HCT116 (cell line): ENCODE results near the gene TMIGD3. TPM values are rescaled to one million over a fixed set of nuclear protein-coding genes. Genes with fewer than 3 reads are reported as not detected.

Experiments
- ATAC-seq: fragments of 200-7000 bp; cut with Tn5 transposase; 2 replicates; pipeline ENCODE4 v1.9.1; 2020; ENCODE audit warnings: mild to moderate bottlenecking, moderate library complexity
- BruUV-seq: library from RNA; stranded (reverse); fragments of 400-500 nt; replicated peaks from 2 replicates; lab custom pipeline; 2021; lab: Mats Ljungman, UMichigan
- CTCF ChIA-PET: fragments of 300-600 bp; sonication (Branson Sonifier 250); formaldehyde crosslinking; loops from one replicate; lab custom pipeline; 2021; ENCODE audit warnings: antibody characterized with exemption; lab: Charles Lee
- POLR2A ChIA-PET: fragments of 300-600, 350-600 bp; sonication (Branson Sonifier 250); formaldehyde crosslinking; loops from one replicate; lab custom pipeline; 2021; ENCODE audit warnings: antibody characterized with exemption; lab: Charles Lee
- RAD21 ChIA-PET, 2 experiments: fragments of 300-600 bp; sonication (Branson Sonifier 250); formaldehyde crosslinking; loops; one replicate each; lab custom pipeline; 2023; ENCODE audit warnings: low total read pairs in 2 of 2; ENCODE audit not compliant: uncharacterized antibody in 2 of 2, unreplicated experiment in 2 of 2, low non-redundant PET in 1 of 2; lab: Charles Lee
- DNase-seq: peaks from one replicate; pipeline ENCODE4 v3.0.0-alpha.2; 2010; ENCODE audit warnings: low read depth, low spot score
- H2AFZ ChIP-seq: fragments of 200-600 bp; shearing (Covaris generic), sonication (generic); 2 replicates; pipeline ENCODE4 v1.6.1; 2017; ENCODE audit warnings: low read depth, mixed run types, mixed read lengths, antibody characterized with exemption, low read length; ENCODE audit not compliant: poor library complexity, severe bottlenecking
- H3K27ac ChIP-seq: 2 replicates; pipeline ENCODE4 v1.5.1; 2012; ENCODE audit warnings: low read depth, low read length
- H3K27me3 ChIP-seq: fragments of 200-600 bp; sonication (generic); 2 replicates; pipeline ENCODE4 v1.6.1; 2016; ENCODE audit warnings: mixed run types, low read length, mixed read lengths; ENCODE audit not compliant: insufficient read depth
- H3K36me3 ChIP-seq, 2 experiments: fragments of 200-500 bp in 1 of 2; fragments of 200-600 bp in 1 of 2; sonication (Bioruptor generic) in 1 of 2; sonication (generic) in 1 of 2; 2 replicates each; pipeline versions ENCODE4 v1.5.1 to v1.6.1; 2014 to 2016; ENCODE audit warnings: low read length in 2 of 2, inconsistent platforms in 1 of 2, mixed read lengths in 1 of 2, mixed run types in 1 of 2; ENCODE audit not compliant: insufficient read depth in 2 of 2, control insufficient read depth in 1 of 2
- H3K4me1 ChIP-seq, 2 experiments: fragments of 200-600 bp in 1 of 2; sonication (generic) in 1 of 2; 2 replicates each; pipeline versions ENCODE4 v1.5.1 to v1.6.1; 2012 to 2017; ENCODE audit warnings: low read length in 2 of 2, inconsistent platforms in 1 of 2, mild to moderate bottlenecking in 1 of 2, mixed read lengths in 1 of 2, mixed run types in 1 of 2, moderate library complexity in 1 of 2; ENCODE audit not compliant: insufficient read depth in 2 of 2, control insufficient read depth in 1 of 2
- H3K4me2 ChIP-seq: fragments of 200-600 bp; sonication (generic); 2 replicates; pipeline ENCODE4 v1.6.1; 2017; ENCODE audit warnings: mixed run types, low read length, mixed read lengths
- H3K4me3 ChIP-seq, 2 experiments: fragments of 200-600 bp in 1 of 2; sonication (generic) in 1 of 2; replicated peaks in 1 of 2; 2 replicates each; pipeline ENCODE4 v1.5.1; 2011 to 2016; ENCODE audit warnings: low read length in 2 of 2, control low read depth in 1 of 2, low read depth in 1 of 2, mild to moderate bottlenecking in 1 of 2, mixed read lengths in 1 of 2, mixed run types in 1 of 2
- H3K79me2 ChIP-seq: fragments of 200-600 bp; sonication (generic); 2 replicates; pipeline ENCODE4 v1.6.1; 2017; ENCODE audit warnings: mild to moderate bottlenecking, mixed run types, low read length, moderate library complexity, mixed read lengths; ENCODE audit not compliant: insufficient read depth
- H3K9ac ChIP-seq: fragments of 200-600 bp; sonication (generic); 2 replicates; pipeline ENCODE4 v1.6.1; 2016; ENCODE audit warnings: low read length, mixed read lengths
- H3K9me2 ChIP-seq: fragments of 200-600 bp; sonication (generic), shearing (Covaris generic); 2 replicates; pipeline ENCODE4 v1.6.1; 2017; ENCODE audit warnings: mixed run types, mild to moderate bottlenecking, moderate library complexity; ENCODE audit not compliant: insufficient read depth
- H3K9me3 ChIP-seq, 2 experiments: fragments of 200-500 bp in 1 of 2; fragments of 200-600 bp in 1 of 2; sonication (Bioruptor generic) in 1 of 2; sonication (generic) in 1 of 2; 2 replicates each; pipeline ENCODE4 v1.6.1; 2014 to 2017; ENCODE audit warnings: low read length in 2 of 2, mixed read lengths in 2 of 2, inconsistent platforms in 1 of 2, low read depth in 1 of 2, mild to moderate bottlenecking in 1 of 2, mixed run types in 1 of 2, moderate library complexity in 1 of 2; ENCODE audit not compliant: control insufficient read depth in 1 of 2, insufficient read depth in 1 of 2
- H4K20me1 ChIP-seq: fragments of 200-600 bp; sonication (generic), shearing (Covaris generic); 2 replicates; pipeline ENCODE4 v1.6.1; 2017; ENCODE audit warnings: mixed run types, mild to moderate bottlenecking, moderate library complexity; ENCODE audit not compliant: insufficient read depth
- CBX3 ChIP-seq: IDR thresholded peaks from 2 replicates; pipeline ENCODE4 v1.6.1; 2012; ENCODE audit warnings: low read depth
- ELF1 ChIP-seq: IDR thresholded peaks from 2 replicates; pipeline ENCODE4 v1.6.1; 2012; ENCODE audit warnings: low read depth, borderline replicate concordance
- EZH2phosphoT487 ChIP-seq: fragments of 200-600 bp; IDR thresholded peaks from 2 replicates; pipeline ENCODE4 v1.6.1; 2018; ENCODE audit warnings: antibody characterized with exemption, borderline replicate concordance
- FOSL1 ChIP-seq: IDR thresholded peaks from 2 replicates; pipeline ENCODE4 v1.6.1; 2012; ENCODE audit warnings: low read depth
- JUND ChIP-seq: IDR thresholded peaks from 2 replicates; pipeline ENCODE4 v1.6.1; 2012
- POLR2A ChIP-seq: IDR thresholded peaks from 2 replicates; pipeline ENCODE4 v1.7.0; 2011; ENCODE audit warnings: borderline replicate concordance; ENCODE audit not compliant: insufficient read depth, insufficient read length; ENCODE audit errors: extremely low read depth
- REST ChIP-seq: IDR thresholded peaks from 2 replicates; pipeline ENCODE4 v1.6.1; 2012; ENCODE audit warnings: low read depth
- SIN3A ChIP-seq: IDR thresholded peaks from 2 replicates; pipeline ENCODE4 v1.6.1; 2012; ENCODE audit warnings: low read depth
- SRF ChIP-seq: IDR thresholded peaks from 2 replicates; pipeline ENCODE4 v1.6.1; 2012; ENCODE audit warnings: low read depth
- YY1 ChIP-seq: IDR thresholded peaks from 2 replicates; pipeline ENCODE4 v1.6.1; 2011; ENCODE audit warnings: low read length, low read depth, moderate library complexity, mild to moderate bottlenecking; ENCODE audit not compliant: insufficient replicate concordance; ENCODE audit errors: extremely low read depth
- ZFX ChIP-seq: fragments of 450-650 bp; IDR thresholded peaks from 2 replicates; pipeline ENCODE4 v1.6.1; 2017
- intact Hi-C: fragments of 100-400 bp; cut with micrococcal nuclease; formaldehyde crosslinking; loops from 2 replicates; pipeline ENCODE4 v1.10.0; 2022
- total RNA-seq: library from RNA; stranded (reverse); gene quantifications from one replicate; pipeline ENCODE4 v1.2.1, GENCODE V29; 2021; ENCODE audit not compliant: unreplicated experiment
- TF ChIP-seq, protein P1 (sequence below): IDR thresholded peaks from 2 replicates; pipeline ENCODE4 v1.6.1; 2011; ENCODE audit warnings: mild to moderate bottlenecking, low read length, moderate library complexity; ENCODE audit not compliant: insufficient replicate concordance; ENCODE audit errors: extremely low read depth

The TMIGD3 gene
- total RNA-seq, 1 experiment from 2014 or later, result not detected

GRCh38 chr1:111455642-111456031 is 47.8 kb downstream of the TMIGD3 start:
- Histone ChIP-seq H3K27me3 (no peaks in the 10 kb centered on the region), H3K9ac (no peak overlapping the region)
- DNase-seq, result no peak
- TF ChIP-seq JUND, result no peak
- no peak for TF ChIP-seq CBX3
- no peak for TF ChIP-seq ELF1
- TF ChIP-seq, all 23 proteins: peak for 0
- BruUV-seq, result no TSS peak
- no peak overlapping the region for H2AFZ ChIP-seq
- ChIA-PET POLR2A (no interaction called here), CTCF (no interaction called here), RAD21 (no interaction called here)
- peaks cover 4 to 6% of the 10 kb centered on the region in 2 experiments; a peak in 1 of 4 replicates for H3K4me1 ChIP-seq
- no peaks in the 10 kb centered on the region for H3K9me3 ChIP-seq
- ATAC-seq, result no peak
- no peak overlapping the region for H3K4me2 ChIP-seq
- intact Hi-C loops, result no loop called here
- peaks cover 12% of the 10 kb centered on the region for H4K20me1 ChIP-seq
- H3K79me2 ChIP-seq, result peaks cover 79% of the 10 kb centered on the region
- no peak overlapping the region for H3K4me3 ChIP-seq
- no peak overlapping the region for H3K27ac ChIP-seq
- peaks cover 42 to 47% of the 10 kb centered on the region in 2 experiments; a peak in 3 of 4 replicates for H3K36me3 ChIP-seq
- H3K9me2 ChIP-seq, result no peaks in the 10 kb centered on the region

GRCh38 chr1:111454859-111455641 is 48.4 kb downstream of the TMIGD3 start:
- intact Hi-C loops, result no loop called here
- RAD21 ChIA-PET, result no interaction called here

More at GRCh38 chr1:111454859-111455641, 48.4 kb downstream of the TMIGD3 start:
- ATAC-seq (no peak), DNase-seq (no peak)
- no peak for TF ChIP-seq JUND
- no peak for TF ChIP-seq REST
- TF ChIP-seq SRF, result no peak
- no peak for TF ChIP-seq POLR2A
- no peak for TF ChIP-seq ZFX
- TF ChIP-seq ELF1, result no peak
- no peak for TF ChIP-seq YY1
- TF ChIP-seq, protein P1, sequence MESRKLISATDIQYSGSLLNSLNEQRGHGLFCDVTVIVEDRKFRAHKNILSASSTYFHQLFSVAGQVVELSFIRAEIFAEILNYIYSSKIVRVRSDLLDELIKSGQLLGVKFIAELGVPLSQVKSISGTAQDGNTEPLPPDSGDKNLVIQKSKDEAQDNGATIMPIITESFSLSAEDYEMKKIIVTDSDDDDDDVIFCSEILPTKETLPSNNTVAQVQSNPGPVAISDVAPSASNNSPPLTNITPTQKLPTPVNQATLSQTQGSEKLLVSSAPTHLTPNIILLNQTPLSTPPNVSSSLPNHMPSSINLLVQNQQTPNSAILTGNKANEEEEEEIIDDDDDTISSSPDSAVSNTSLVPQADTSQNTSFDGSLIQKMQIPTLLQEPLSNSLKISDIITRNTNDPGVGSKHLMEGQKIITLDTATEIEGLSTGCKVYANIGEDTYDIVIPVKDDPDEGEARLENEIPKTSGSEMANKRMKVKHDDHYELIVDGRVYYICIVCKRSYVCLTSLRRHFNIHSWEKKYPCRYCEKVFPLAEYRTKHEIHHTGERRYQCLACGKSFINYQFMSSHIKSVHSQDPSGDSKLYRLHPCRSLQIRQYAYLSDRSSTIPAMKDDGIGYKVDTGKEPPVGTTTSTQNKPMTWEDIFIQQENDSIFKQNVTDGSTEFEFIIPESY, result no peak
- TF ChIP-seq FOSL1, result no peak
- TF ChIP-seq EZH2phosphoT487, result no peak
- TF ChIP-seq SIN3A, result no peak
- peaks cover 12% of the 10 kb centered on the region for H4K20me1 ChIP-seq
- no peaks in the 10 kb centered on the region for H3K27me3 ChIP-seq
- H3K4me3 ChIP-seq, result no peak overlapping the region
- H3K4me1 ChIP-seq, result peaks cover 6 to 11% of the 10 kb centered on the region in 2 experiments; a peak in 2 of 4 replicates
- ChIA-PET POLR2A (no interaction called here), CTCF (no interaction called here)
- H3K9ac ChIP-seq, result no peak overlapping the region
- no peak overlapping the region for H2AFZ ChIP-seq
- peaks cover 40 to 44% of the 10 kb centered on the region in 2 experiments; a peak in 3 of 4 replicates for H3K36me3 ChIP-seq
- no peaks in the 10 kb centered on the region for H3K9me2 ChIP-seq
- H3K4me2 ChIP-seq, result no peak overlapping the region
- peaks cover 85% of the 10 kb centered on the region for H3K79me2 ChIP-seq
- no peak overlapping the region for H3K27ac ChIP-seq
- no TSS peak for BruUV-seq
- no peaks in the 10 kb centered on the region for H3K9me3 ChIP-seq
